H7 (cell line): ENCODE data around the gene SRPK1. TPM values are rescaled to one million over a fixed set of nuclear protein-coding genes. Genes with fewer than 3 reads are reported as not detected.

Experiments
- DNase-seq: peaks from one replicate; pipeline ENCODE4 v3.0.0; 2012
- H3K27me3 ChIP-seq: 2 replicates; pipeline ENCODE4 v1.6.0; 2011; ENCODE audit warnings: mild to moderate bottlenecking, low read length; ENCODE audit not compliant: control insufficient read depth, insufficient read depth
- H3K36me3 ChIP-seq: replicated peaks from 2 replicates; pipeline ENCODE4 v1.5.1; 2011; ENCODE audit warnings: low read length; ENCODE audit not compliant: control insufficient read depth, insufficient read depth
- H3K4me3 ChIP-seq: 2 replicates; pipeline ENCODE4 v1.5.1; 2011; ENCODE audit warnings: low read depth, mild to moderate bottlenecking, control low read depth, low read length, moderate library complexity; ENCODE audit not compliant: insufficient read depth
- total RNA-seq: library from RNA; depleted of rRNA; stranded (reverse); fragments of >200 nt; shearing (Covaris generic); gene quantifications from 2 replicates; pipeline ENCODE4 v1.2.3, GENCODE V29; 2014

Gene SRPK1
- total RNA-seq, 1 experiment from 2014 or later, result 74.1 TPM

DNA sequence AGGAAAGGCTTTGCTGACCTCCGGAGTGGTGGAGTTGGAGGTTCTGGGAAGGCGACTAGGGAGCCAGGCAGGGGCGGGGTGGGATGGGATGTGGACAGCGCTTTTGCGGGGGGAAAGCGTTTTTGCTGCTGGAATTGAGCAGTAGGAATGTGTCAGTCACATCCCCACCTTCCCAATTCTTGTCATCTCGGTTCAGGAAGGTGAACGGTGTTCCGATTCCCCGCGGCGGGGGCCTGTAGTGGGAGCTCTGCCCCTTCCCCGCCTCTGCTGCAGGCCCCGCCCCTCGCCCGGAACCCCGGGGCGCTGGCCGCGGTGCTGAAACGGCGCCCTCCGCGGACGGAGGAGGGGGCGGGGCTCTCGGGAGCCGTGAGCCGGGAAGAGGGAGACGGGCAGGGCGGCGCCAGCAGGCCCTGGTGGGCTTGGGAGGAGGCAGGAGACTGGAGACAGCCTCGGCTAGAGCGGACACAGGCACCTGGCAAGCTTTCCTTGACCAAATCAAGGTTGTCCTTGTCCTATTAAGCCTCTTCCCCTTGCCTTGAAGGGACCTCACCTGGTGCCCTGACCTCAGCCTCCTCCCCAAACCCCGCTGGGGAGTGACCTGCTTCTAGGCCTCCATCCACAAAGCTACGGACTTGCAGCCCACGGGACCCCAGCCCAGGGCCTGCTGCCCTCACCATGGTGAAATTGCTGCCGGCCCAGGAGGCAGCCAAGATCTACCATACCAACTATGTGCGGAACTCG, 115.7 kb downstream of the SRPK1 start, which contains the start of gene LHFPL5:
Gene LHFPL5, plus strand, starts transcription at position 357 of the 741 bp plus-strand sequence. Its CDS starts 319 bp downstream, at position 676.
- Histone ChIP-seq H3K36me3 (no peaks in the 10 kb centered on the region), H3K27me3 (no peaks in the 10 kb centered on the region; the same call in 1 of the 2 replicates), H3K4me3 (peak within 1 kb of the TSS; percentile 56)
- peak; percentile 99 for DNase-seq

DNA sequence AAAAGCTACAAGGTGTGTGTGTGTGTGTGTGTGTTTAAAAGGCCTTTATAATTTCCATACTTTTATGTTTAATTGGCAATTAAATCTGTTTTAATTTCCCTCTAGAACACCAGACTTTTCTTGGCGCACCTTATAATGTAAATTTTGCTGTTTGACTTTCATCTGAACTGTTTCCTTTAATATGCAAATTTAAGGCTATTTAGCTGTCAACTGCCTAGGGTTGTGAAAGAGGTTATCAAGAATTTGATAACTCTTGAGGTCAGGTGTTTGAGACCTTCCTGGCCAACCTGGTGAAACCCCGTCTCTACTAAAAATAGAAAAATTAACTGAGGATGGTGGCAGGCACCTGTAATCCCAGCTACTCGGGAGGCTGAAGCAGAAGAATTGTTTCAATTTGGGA, 119.8 kb downstream of the SRPK1 start:
- H3K4me3 ChIP-seq, result no peak overlapping the region
- no peaks in the 10 kb centered on the region for H3K36me3 ChIP-seq
- no peak for DNase-seq
- H3K27me3 ChIP-seq, result no peaks in the 10 kb centered on the region; the same call in 1 of the 2 replicates

DNA sequence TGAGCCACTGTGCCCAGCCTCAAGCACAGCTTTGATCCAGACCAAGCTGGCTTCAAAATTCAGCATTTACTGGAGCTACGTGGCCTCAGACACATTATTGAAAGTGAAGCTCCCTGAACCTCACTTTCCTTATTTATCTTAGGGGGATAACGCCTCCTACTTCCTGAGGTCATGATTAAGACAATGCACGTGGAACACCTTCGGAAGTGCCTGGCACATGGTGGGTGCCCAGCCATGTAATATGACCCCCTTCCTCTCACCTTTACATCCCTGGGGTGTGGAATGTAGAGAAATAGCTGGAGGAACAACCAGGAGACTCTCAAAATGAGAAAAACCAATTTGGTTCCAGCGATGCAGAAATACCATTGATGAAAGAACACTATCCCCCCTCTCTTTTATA, 122.2 kb downstream of the SRPK1 start:
- no peak overlapping the region for H3K4me3 ChIP-seq
- no peaks in the 10 kb centered on the region for H3K36me3 ChIP-seq
- no peak for DNase-seq
- no peaks in the 10 kb centered on the region for H3K27me3 ChIP-seq

DNA sequence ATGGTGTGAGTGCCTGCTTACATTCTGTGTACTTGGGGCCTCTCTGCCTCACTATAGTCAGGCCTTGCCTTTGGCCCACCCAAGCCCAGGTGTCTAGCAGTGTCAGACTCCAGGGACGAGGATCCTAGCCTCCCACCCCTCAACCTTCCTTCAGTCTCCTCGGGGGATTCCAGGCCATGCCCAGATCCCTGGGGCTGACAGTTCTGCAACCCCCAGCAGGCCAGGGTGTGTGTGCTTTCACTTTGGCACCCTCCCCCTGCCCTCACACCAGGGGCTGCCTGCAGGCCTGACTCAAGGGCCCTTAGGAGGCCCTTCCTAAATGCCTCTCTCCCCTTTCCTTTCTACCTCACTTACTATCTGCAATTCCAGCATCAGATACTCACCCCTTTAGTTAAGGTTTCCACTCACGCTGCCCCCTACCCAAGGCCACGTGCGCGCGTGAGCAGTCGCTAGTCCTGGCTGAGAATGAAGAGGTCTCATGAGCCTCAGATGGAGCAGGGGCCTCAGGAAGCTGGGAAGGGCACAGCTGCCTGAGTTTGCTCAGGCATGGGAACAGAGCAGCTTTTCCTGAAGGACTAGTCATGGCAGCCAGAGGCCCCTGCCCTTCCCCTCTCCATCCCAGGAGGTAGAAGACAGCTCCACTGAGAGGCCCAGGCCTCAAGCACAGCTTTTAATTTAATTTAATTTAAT, 122.9 kb downstream of the SRPK1 start:
- Histone ChIP-seq H3K36me3 (no peaks in the 10 kb centered on the region), H3K4me3 (no peak overlapping the region), H3K27me3 (no peaks in the 10 kb centered on the region; the same call in 1 of the 2 replicates)
- peak; percentile 79 for DNase-seq

DNA sequence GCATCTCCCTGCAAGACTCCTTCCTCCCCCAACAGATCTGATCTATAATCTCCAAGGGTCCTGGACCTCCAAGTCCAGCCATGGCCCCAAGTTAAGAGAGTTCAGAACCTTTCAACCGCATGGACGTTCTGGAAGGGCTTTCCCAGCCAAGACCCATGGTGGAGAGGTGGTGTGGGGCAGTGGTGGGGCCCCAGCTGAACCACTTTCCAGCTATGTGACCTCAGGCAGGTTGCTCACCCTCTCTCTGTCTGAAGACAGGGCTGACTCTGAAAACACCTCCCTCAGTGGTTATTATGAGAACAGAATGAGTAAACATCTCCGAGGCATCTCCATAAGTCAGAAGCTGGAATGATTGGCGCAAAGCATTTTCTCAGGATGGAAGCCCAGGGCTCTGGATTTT, 124.7 kb downstream of the SRPK1 start:
- H3K36me3 ChIP-seq, result no peaks in the 10 kb centered on the region
- peak; percentile 29 for DNase-seq
- H3K4me3 ChIP-seq, result no peak overlapping the region
- peaks cover 2% of the 10 kb centered on the region; the same call in 1 of the 2 replicates for H3K27me3 ChIP-seq

DNA sequence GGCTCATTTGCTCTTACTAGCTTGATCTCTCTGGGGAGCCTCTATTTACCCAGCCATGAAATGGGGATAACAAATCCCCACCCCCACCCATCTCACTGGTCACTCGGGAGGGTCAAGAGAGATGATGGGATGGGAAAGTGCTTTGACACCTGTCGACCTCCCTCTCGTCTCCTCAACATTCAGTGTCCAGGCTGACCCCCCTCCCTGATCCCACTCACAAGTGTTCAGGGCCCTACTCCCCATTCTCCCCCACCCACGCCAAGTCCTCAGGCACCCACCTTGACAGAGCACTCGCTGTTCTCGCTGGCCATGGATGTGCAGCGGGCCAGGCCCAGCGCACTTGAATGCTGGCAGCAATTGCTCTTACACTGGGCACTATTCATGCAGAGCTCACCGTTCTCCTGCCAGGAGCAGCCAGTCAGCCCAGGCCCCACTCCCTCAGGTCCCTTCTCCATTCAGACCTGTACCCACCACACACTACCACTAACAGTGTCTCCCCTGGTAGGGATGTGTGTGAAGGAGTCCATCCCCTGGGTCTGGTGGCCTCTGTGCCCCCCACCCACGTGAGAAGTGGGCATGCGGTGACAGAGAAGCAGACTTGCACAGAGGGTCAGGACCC, 125.3 kb downstream of the SRPK1 start:
- peak; percentile 36 for DNase-seq
- H3K27me3 ChIP-seq, result peaks cover 2% of the 10 kb centered on the region; the same call in 1 of the 2 replicates
- H3K36me3 ChIP-seq, result no peaks in the 10 kb centered on the region
- H3K4me3 ChIP-seq, result no peak overlapping the region

DNA sequence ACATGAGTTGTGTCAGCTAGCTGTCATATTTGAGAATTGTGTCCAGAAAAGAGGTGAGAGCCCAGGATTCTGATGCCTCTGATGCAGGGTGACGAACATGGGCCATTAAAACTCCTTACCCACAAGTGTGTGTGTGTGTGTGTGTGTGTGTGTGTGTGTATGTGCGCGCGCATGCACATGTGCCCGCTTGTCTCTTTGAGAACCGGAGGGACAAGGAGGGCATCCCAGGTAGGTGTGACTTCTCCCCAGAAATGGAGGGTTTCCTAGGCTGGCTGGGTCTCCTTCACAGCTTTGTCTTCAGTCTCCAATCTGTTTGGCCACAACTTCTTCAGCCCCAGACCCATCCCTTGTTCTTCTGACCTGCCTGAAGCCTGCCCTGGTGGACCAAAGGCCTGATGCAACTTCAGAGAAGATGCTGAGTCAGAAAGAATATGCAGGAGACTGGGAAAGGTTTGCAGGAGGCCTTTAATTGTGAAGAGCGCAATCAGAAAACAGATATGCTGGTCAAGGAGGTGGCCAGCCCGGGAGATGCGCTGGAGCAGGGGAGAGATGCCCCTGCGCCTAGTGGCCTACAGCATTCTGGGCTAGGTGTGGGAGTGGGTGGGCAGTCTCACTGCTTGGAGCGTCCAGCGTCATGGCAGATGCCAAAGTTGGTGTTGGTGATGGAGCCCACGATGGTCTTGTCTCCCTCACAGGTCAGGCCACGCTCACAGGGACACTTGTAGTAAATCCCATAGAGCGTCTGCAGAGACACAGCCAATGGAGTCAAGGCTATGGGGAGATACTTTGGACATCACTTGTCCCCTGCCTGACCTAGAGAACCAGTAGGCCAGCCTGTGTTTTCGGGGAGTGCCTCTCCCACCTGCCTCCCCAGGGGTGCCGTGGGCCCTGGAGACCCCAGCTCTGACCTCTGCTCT, 126.1 kb downstream of the SRPK1 start:
- Histone ChIP-seq H3K4me3 (no peak overlapping the region), H3K27me3 (peaks cover 2% of the 10 kb centered on the region; the same call in 1 of the 2 replicates), H3K36me3 (no peaks in the 10 kb centered on the region)
- DNase-seq, result peak; percentile 33

DNA sequence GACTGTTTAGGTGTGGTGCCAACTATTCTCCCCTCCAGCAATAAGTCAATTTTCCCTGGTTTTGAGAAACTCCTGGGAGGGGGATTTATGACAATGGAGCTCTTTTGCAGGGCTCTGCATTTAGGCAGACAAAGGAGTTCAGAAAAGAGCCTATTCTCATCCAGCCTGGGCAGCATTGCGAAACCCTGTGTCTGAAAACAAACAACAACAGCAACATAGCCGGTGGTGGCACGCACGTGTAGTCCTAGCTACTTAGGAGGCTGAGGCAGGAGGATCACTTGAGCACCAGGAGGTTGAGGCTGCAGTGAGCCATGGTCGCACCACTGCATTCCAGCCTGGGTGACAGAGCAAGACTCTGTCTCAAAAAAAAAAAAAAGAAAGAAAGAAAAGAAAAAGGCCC, 130.2 kb downstream of the SRPK1 start:
- Histone ChIP-seq H3K36me3 (no peaks in the 10 kb centered on the region), H3K27me3 (peaks cover 5% of the 10 kb centered on the region; the same call in 1 of the 2 replicates), H3K4me3 (no peak overlapping the region)
- DNase-seq, result no peak

DNA sequence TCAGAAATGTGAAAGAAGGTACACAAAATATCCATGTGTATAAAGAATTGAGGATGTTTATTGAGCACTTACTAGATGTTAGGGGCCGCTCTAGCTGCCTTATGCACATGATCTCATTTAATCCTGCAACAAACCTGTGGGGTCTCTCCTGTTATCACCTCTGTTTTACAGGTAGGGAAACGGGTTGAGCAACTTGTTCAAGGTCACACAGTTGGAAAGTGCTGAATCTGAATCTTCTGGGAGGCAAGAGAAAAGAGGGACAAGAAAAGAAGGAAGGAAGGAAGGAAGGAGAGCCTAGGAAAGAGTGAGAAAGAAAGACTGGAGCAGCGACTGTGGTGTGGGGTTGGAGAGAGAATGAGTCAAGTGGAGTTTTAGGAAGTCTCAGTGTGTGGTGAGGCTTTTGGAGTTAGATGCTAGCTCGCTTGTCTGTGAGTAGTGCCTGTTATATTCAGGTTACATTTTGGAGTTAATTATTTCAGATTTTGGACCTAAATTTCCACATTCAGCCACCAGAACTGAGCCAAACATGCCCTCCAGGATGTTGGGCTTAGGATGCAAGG, 132.4 kb downstream of the SRPK1 start:
- Histone ChIP-seq H3K36me3 (no peaks in the 10 kb centered on the region), H3K4me3 (no peak overlapping the region), H3K27me3 (peaks cover 5% of the 10 kb centered on the region; the same call in 1 of the 2 replicates)
- no peak for DNase-seq

DNA sequence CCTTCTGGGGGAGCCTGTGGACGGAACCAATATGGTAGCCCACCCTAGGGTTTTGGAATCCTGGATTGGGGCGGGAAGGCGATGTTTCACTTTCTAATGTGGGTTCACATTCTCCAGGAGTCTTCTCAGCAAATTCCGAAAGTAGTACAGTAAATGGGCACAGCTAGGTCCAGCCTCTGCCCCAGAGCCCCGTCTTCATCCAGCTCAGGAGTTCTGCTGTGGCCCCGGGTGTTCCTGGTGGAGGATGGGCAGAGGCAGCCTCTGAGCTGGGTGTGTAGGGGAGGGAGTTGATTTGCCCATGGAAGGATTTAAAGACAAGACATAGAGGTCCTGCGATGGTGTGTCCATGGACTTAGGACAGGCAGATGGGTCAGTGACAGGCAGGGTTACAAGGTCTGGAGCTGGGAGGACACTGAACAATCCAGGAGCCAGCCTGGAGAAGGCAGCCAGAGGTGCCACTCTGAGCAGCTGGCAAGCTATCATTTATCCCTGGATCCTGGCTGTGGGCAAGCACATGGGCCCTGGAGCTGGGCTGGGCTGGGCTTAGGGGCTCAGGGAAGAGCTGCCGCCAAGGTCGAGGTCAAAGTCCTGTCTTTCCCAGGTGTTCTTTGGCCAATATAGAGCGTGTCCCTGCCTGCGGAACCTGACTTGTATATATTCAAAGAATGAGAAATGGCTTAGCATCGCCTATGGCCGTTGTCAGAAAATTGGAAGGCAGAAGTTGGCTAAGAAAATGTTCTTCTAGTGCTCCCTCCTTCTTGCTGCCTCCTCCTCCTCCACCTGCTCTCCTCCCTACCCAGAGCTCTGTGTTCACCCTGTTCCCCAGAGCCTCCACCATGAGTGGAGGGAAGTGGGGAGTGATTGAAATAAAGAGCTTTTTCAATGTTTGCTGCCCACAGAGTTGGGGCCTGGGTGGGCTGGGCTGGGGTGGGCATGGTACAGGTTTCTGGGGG, 133.4 kb downstream of the SRPK1 start:
- DNase-seq, result peak; percentile 65
- no peaks in the 10 kb centered on the region for H3K36me3 ChIP-seq
- no peak overlapping the region for H3K4me3 ChIP-seq
- peaks cover 2% of the 10 kb centered on the region; the same call in 1 of the 2 replicates for H3K27me3 ChIP-seq

DNA sequence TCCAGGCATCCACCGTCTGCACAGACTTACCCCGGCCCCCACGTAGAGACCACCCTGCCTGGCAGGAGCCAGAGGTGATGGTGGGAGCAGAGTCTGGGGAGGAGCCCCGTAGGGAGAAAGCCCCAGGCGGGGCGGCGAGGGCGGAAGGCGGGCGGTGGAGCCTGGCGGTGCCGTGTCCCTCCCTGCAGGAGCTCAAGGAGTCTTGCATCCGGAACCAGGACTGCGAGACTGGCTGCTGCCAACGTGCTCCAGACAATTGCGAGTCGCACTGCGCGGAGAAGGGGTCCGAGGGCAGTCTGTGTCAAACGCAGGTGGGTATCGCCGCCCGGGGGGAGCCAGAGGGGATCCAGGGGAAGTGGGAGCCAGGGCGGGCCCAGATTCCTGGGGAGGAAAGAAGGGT, 134.1 kb downstream of the SRPK1 start:
- DNase-seq, result peak; percentile 82
- no peak overlapping the region for H3K4me3 ChIP-seq

DNA sequence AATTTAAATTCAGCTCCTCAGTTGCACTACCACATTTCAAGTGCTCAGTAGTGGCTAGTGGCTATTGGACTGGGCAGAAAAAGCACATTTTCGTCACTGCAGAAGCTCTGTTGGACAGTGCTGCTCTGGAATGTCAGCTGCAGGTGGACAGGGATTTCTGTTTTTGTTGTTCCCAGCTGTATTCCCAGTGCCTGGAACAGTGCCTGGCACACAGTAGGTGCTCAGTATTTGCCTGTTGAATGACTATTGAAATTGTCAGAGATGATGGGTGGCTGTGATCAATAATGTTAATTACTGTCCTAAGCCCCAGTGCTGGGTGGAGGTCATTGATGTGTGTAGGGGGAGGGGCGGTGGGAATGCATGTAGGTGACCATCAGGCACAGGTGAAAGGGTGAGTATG, 134.6 kb downstream of the SRPK1 start:
- H3K4me3 ChIP-seq, result no peak overlapping the region
- peaks cover 2% of the 10 kb centered on the region; the same call in 1 of the 2 replicates for H3K27me3 ChIP-seq
- DNase-seq, result no peak
- H3K36me3 ChIP-seq, result no peaks in the 10 kb centered on the region

More for the DNA sequence above, 134.1 kb downstream of the SRPK1 start:
- Histone ChIP-seq H3K36me3 (no peaks in the 10 kb centered on the region), H3K27me3 (peaks cover 2% of the 10 kb centered on the region; the same call in 1 of the 2 replicates)

DNA sequence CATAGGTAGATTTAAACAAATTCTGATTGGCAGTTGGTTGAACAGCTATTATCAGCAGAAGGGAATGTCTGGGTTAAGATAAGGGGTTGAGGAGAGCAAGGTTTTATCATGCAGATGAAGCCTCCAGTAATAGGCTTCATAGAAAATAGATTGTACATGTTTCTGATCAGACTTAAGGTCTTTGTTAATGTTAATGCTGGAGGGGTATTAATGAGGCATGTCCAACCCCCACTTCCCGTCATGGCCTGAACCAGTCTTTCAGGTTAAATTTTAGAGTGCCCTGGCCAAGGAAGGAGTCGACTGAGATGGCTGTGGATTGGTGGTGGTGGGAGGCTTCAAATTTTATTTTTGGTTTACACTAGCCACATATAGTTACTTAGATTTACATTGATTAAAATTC, 136.7 kb downstream of the SRPK1 start:
- no peak for DNase-seq
- Histone ChIP-seq H3K27me3 (peaks cover 2% of the 10 kb centered on the region; the same call in 1 of the 2 replicates), H3K36me3 (no peaks in the 10 kb centered on the region), H3K4me3 (no peak overlapping the region)
